HG03432 (cell line): ENCODE measurements around the gene SVOPL.

Experiments
- ATAC-seq: cut with Tn5 transposase; IDR thresholded peaks from one replicate; pipeline ENCODE4 v1.9.1; 2021; ENCODE audit warnings: mild to moderate bottlenecking, moderate library complexity; ENCODE audit not compliant: unreplicated experiment

SVOPL gene

GRCh38 chr7:138565451-138566114 lies 135.6 kb downstream of the SVOPL start:
- no peak for ATAC-seq

GRCh38 chr7:138565071-138565450 lies 136.1 kb downstream of the SVOPL start:
- no peak for ATAC-seq

GRCh38 chr7:138564365-138564764 lies 136.8 kb downstream of the SVOPL start:
- no peak for ATAC-seq

- ATAC-seq: no peak
Observed at GRCh38 chr7:138563808-138564207, 137.4 kb downstream of the SVOPL start.

- no peak for ATAC-seq
Observed at GRCh38 chr7:138559448-138559847, 141.7 kb downstream of the SVOPL start.

GRCh38 chr7:138556771-138557484 lies 144.2 kb downstream of the SVOPL start:
- ATAC-seq: no peak

- ATAC-seq: no peak
Observed at GRCh38 chr7:138555684-138556083, 145.5 kb downstream of the SVOPL start.

GRCh38 chr7:138554674-138555073 lies 146.5 kb downstream of the SVOPL start:
- ATAC-seq: no peak

- ATAC-seq: no peak
Observed at GRCh38 chr7:138553805-138554204, 147.4 kb downstream of the SVOPL start.

- ATAC-seq: no peak
Observed at GRCh38 chr7:138551102-138551501, 150.1 kb downstream of the SVOPL start.

GRCh38 chr7:138550337-138550736 lies 150.8 kb downstream of the SVOPL start:
- no peak for ATAC-seq

GRCh38 chr7:138549082-138549481 lies 152.1 kb downstream of the SVOPL start:
- no peak for ATAC-seq

GRCh38 chr7:138546829-138547228 lies 154.3 kb downstream of the SVOPL start:
- no peak for ATAC-seq

- ATAC-seq: no peak
Observed at GRCh38 chr7:138546064-138546619, 155.0 kb downstream of the SVOPL start.

GRCh38 chr7:138545123-138545522 lies 156.0 kb downstream of the SVOPL start:
- no peak for ATAC-seq
